Cardiac fibroblast (primary cell): ENCODE results near the gene MYBPHL.
A peak's percentile ranks its signal among the peaks of the same experiment; 100 is the strongest.

ENCODE experiments used
- DNase-seq, 2 donors: peaks; one replicate each; pipeline versions ENCODE4 v3.0.0 to v3.0.0-alpha.2; 2010; ENCODE audit warnings: low read depth in 2 of 2
- H3K4me3 ChIP-seq, 2 donors: replicated peaks in 1 of 2; 1 replicate in 1 of 2; 2 replicates in 1 of 2; pipeline ENCODE4 v1.5.1; 2011; ENCODE audit warnings: low read depth in 2 of 2, low read length in 2 of 2, mild to moderate bottlenecking in 2 of 2, moderate library complexity in 1 of 2
- CTCF ChIP-seq: IDR thresholded peaks from one replicate; pipeline ENCODE4 v1.5.1; 2011; ENCODE audit warnings: low read depth, mild to moderate bottlenecking, low read length, inconsistent platforms

MYBPHL gene

DNA sequence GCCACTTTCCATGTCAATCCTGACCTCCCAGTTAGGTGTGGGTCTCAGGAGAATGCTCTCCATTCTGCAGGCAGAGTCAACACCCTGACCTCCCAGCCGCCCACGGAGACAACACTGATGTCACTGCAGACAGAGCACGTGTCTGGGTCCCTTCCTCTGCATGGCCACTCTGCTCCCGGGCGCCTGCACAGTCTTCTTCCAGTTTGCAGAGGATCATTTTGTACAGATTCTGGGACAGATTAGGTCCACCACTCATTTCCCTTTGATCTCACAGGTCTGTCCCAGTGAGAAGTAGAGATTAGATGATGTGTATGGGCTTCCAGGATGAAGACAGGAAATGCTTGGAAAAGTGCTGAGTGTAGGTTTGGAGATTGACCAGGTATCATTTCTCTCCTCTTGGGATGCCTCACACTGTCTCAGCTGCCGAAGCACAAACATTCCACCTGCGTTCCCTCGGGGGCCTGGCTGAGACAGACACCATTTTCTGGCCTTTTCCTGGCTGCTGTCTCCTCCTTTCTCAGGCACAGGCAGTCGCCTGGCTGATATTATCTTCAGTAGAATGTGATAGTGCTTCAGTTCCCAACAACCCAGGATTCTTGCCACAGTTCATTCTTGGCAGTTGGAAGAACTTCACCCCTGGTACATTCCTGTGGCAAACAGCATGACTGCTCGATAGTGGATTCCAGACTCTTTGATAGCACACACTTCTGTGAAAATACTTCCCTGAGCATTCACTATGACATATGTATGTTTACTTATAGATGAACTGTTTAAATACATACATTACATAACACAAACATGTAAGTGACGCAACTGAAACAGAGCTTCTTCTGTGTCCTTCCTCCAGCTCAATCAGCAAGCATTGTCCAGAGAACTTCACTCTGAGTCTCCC, 7.9 kb downstream of the MYBPHL start:
- peak; percentile 89 to 92 for DNase-seq
- TF ChIP-seq CTCF, result no peak
- H3K4me3 ChIP-seq, result no peak overlapping the region

GRCh38 chr1:109296782-109297181, 10.0 kb downstream of the MYBPHL start:
- H3K4me3 ChIP-seq, result no peak overlapping the region
- no peak for TF ChIP-seq CTCF
- DNase-seq, result no peak

- no peak overlapping the region for H3K4me3 ChIP-seq
- no peak for DNase-seq
- TF ChIP-seq CTCF, result no peak
These were observed 10.9 kb downstream of the MYBPHL start for GRCh38 chr1:109295712-109296415.

DNA sequence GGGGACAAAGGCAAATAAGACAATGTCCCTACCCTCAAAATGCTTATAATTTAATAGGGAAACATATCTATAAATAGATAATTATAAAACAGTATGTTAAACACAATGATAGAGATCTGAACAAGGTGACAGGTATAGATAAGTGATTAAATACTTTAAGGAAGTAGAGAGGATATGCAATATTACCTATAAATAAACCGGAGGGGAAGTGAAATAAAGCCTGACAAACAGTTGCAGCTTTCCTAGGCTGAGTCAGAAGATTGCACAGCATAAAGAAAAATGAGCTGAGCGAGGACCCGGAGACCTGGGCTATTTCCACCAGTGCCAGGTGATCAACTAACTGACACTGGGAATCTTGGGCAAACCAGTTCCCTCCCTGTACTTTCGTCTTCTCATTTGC, 12.3 kb downstream of the MYBPHL start:
- no peak for DNase-seq
- TF ChIP-seq CTCF, result no peak
- H3K4me3 ChIP-seq, result no peak overlapping the region

DNA sequence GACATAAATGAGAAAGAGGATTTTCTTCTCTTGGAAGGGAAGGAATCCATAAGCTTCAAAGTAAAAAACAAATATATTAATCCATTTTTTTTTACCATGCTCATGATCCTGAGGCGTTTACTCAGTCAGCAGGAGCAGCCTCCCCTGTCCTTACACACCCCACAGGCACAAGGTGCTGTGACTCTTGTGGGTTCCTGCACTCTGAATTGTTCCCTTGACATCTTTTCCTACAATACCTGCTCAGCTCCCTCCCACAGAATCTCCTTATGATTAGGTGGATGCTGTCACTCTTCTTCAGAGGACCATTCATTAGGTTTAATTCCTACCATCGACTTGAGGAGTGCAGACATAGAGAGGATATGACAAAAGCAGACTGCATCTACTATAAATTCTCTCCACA, 13.8 kb downstream of the MYBPHL start:
- no peak for TF ChIP-seq CTCF
- no peak overlapping the region for H3K4me3 ChIP-seq
- no peak for DNase-seq

- no peak overlapping the region for H3K4me3 ChIP-seq
- no peak for TF ChIP-seq CTCF
- no peak for DNase-seq
These were observed 14.4 kb downstream of the MYBPHL start for GRCh38 chr1:109292364-109292763.
